GM04503 (cell line): ENCODE measurements around the gene SCRN1.

Experiments used
- DNase-seq: peaks from one replicate; pipeline ENCODE4 v3.0.0-alpha.2; 2012; ENCODE audit warnings: low read depth

Gene SCRN1

GRCh38 chr7:29890251-29890650 lies 99.3 kb downstream of the SCRN1 start:
- no peak for DNase-seq

GRCh38 chr7:29889288-29889687 lies 100.3 kb downstream of the SCRN1 start:
- DNase-seq, result no peak

GRCh38 chr7:29888006-29888405 lies 101.6 kb downstream of the SCRN1 start:
- DNase-seq, result no peak

GRCh38 chr7:29886827-29887226 lies 102.8 kb downstream of the SCRN1 start:
- no peak for DNase-seq

GRCh38 chr7:29885626-29886025 lies 104.0 kb downstream of the SCRN1 start:
- no peak for DNase-seq

- DNase-seq, result no peak
Measured at GRCh38 chr7:29884399-29885272, 105.0 kb downstream of the SCRN1 start.

GRCh38 chr7:29883462-29884398 lies 105.9 kb downstream of the SCRN1 start:
- DNase-seq, result no peak

GRCh38 chr7:29882481-29882880 lies 107.1 kb downstream of the SCRN1 start:
- DNase-seq, result no peak

GRCh38 chr7:29881724-29882123 lies 107.9 kb downstream of the SCRN1 start:
- no peak for DNase-seq

GRCh38 chr7:29879609-29880008 lies 110.0 kb downstream of the SCRN1 start:
- no peak for DNase-seq

- DNase-seq, result no peak
Measured at GRCh38 chr7:29878081-29878688, 111.4 kb downstream of the SCRN1 start.

- DNase-seq, result no peak
Measured at GRCh38 chr7:29877196-29877595, 112.4 kb downstream of the SCRN1 start.

- DNase-seq, result no peak
Measured at GRCh38 chr7:29875741-29876140, 113.9 kb downstream of the SCRN1 start.

GRCh38 chr7:29873644-29874294 lies 115.8 kb downstream of the SCRN1 start:
- DNase-seq, result no peak

GRCh38 chr7:29871787-29872398 lies 117.7 kb downstream of the SCRN1 start:
- DNase-seq, result peak; percentile 85
